RWPE2 (cell line): ENCODE data around the gene RGMB.
A peak's percentile ranks its signal among the peaks of the same experiment; 100 is the strongest.
"Not testable (repeated sequence)": the region's sequence is repeated elsewhere in the genome, so short reads cannot be mapped to it uniquely, and the experiment has no call there.

Experiments used
- ATAC-seq: fragments of 200-7000 bp; cut with Tn5 transposase; 3 replicates; pipeline ENCODE4 v1.9.1; 2021; ENCODE audit warnings: low read depth
- DNase-seq: peaks from one replicate; pipeline ENCODE4 v3.0.0-alpha.2; 2020; ENCODE audit warnings: low spot score
- H3K27ac ChIP-seq: fragments of 450-650 bp; 2 replicates; pipeline ENCODE4 v1.5.1; 2017; ENCODE audit warnings: mild to moderate bottlenecking; ENCODE audit not compliant: poor library complexity, severe bottlenecking
- H3K27me3 ChIP-seq: fragments of 250-450 bp; sonication (Bioruptor Pico); 2 replicates; pipeline ENCODE4 v1.5.1; 2021; ENCODE audit warnings: mild to moderate bottlenecking, moderate library complexity; ENCODE audit not compliant: insufficient read depth, poor library complexity, severe bottlenecking
- H3K36me3 ChIP-seq: fragments of 250-450 bp; sonication (Bioruptor Pico); 2 replicates; pipeline ENCODE4 v1.5.1; 2020; ENCODE audit warnings: low read depth, mild to moderate bottlenecking, moderate library complexity
- H3K4me1 ChIP-seq: fragments of 250-450 bp; sonication (Bioruptor Pico); 2 replicates; pipeline ENCODE4 v1.5.1; 2021; ENCODE audit warnings: mild to moderate bottlenecking, moderate library complexity; ENCODE audit not compliant: insufficient read depth, poor library complexity, severe bottlenecking
- H3K4me3 ChIP-seq: fragments of 250-450 bp; sonication (Bioruptor Pico); 2 replicates; pipeline ENCODE4 v1.5.1; 2021; ENCODE audit warnings: mild to moderate bottlenecking, moderate library complexity; ENCODE audit not compliant: severe bottlenecking
- H3K9me3 ChIP-seq: fragments of 250-450 bp; sonication (Bioruptor Pico); 2 replicates; pipeline ENCODE4 v1.5.1; 2021; ENCODE audit warnings: mild to moderate bottlenecking, moderate library complexity; ENCODE audit not compliant: severe bottlenecking
- CTCF ChIP-seq: fragments of 450-650 bp; IDR thresholded peaks from one replicate; pipeline ENCODE4 v1.5.1; 2017; ENCODE audit warnings: mild to moderate bottlenecking, moderate library complexity; ENCODE audit not compliant: poor library complexity, severe bottlenecking

The RGMB gene

GRCh38 chr5:98742396-98743073, 30.9 kb upstream of the RGMB start:
- peaks cover 2% of the 10 kb centered on the region for H3K4me1 ChIP-seq
- DNase-seq (no peak), ATAC-seq (peak; percentile 12; the same call in 1 of the 3 replicates)
- no peak overlapping the region for H3K27ac ChIP-seq
- no peaks in the 10 kb centered on the region for H3K27me3 ChIP-seq
- no peak for TF ChIP-seq CTCF
- H3K36me3 ChIP-seq, result no peaks in the 10 kb centered on the region
- no peaks in the 10 kb centered on the region for H3K9me3 ChIP-seq
- H3K4me3 ChIP-seq, result no peak overlapping the region

GRCh38 chr5:98748259-98748658, 25.2 kb upstream of the RGMB start:
- H3K27me3 ChIP-seq, DNase-seq, H3K36me3 ChIP-seq, H3K9me3 ChIP-seq, ATAC-seq, H3K4me1 ChIP-seq, H3K27ac ChIP-seq, H3K4me3 ChIP-seq: not testable (repeated sequence)

- no peak for ATAC-seq
- no peaks in the 10 kb centered on the region for H3K4me1 ChIP-seq
- no peak for DNase-seq
- no peaks in the 10 kb centered on the region for H3K9me3 ChIP-seq
- no peak overlapping the region for H3K27ac ChIP-seq
- no peak overlapping the region for H3K4me3 ChIP-seq
- TF ChIP-seq CTCF, result no peak
- no peaks in the 10 kb centered on the region for H3K36me3 ChIP-seq
- H3K27me3 ChIP-seq, result no peaks in the 10 kb centered on the region
Measured at GRCh38 chr5:98749046-98749445, 24.4 kb upstream of the RGMB start.

GRCh38 chr5:98750693-98751092, 22.8 kb upstream of the RGMB start:
- Histone ChIP-seq H3K4me3 (no peak overlapping the region), H3K9me3 (no peaks in the 10 kb centered on the region), H3K27ac (no peak overlapping the region), H3K4me1 (no peaks in the 10 kb centered on the region), H3K27me3 (no peaks in the 10 kb centered on the region), H3K36me3 (no peaks in the 10 kb centered on the region)
- ATAC-seq (peak; percentile 57; the same call in 2 of the 3 replicates), DNase-seq (no peak)
- TF ChIP-seq CTCF, result peak; percentile 43

- H3K9me3 ChIP-seq, H3K27me3 ChIP-seq, H3K27ac ChIP-seq, H3K36me3 ChIP-seq, H3K4me1 ChIP-seq, DNase-seq, ATAC-seq, H3K4me3 ChIP-seq: not testable (repeated sequence)
Measured at GRCh38 chr5:98752331-98752730, 21.1 kb upstream of the RGMB start.

GRCh38 chr5:98752801-98753200, 20.7 kb upstream of the RGMB start:
- not testable (repeated sequence) for ATAC-seq, DNase-seq, H3K9me3 ChIP-seq, H3K4me3 ChIP-seq, H3K27me3 ChIP-seq, H3K27ac ChIP-seq, H3K36me3 ChIP-seq, H3K4me1 ChIP-seq
